ENCODE results near the gene LY6G6D.

DNA sequence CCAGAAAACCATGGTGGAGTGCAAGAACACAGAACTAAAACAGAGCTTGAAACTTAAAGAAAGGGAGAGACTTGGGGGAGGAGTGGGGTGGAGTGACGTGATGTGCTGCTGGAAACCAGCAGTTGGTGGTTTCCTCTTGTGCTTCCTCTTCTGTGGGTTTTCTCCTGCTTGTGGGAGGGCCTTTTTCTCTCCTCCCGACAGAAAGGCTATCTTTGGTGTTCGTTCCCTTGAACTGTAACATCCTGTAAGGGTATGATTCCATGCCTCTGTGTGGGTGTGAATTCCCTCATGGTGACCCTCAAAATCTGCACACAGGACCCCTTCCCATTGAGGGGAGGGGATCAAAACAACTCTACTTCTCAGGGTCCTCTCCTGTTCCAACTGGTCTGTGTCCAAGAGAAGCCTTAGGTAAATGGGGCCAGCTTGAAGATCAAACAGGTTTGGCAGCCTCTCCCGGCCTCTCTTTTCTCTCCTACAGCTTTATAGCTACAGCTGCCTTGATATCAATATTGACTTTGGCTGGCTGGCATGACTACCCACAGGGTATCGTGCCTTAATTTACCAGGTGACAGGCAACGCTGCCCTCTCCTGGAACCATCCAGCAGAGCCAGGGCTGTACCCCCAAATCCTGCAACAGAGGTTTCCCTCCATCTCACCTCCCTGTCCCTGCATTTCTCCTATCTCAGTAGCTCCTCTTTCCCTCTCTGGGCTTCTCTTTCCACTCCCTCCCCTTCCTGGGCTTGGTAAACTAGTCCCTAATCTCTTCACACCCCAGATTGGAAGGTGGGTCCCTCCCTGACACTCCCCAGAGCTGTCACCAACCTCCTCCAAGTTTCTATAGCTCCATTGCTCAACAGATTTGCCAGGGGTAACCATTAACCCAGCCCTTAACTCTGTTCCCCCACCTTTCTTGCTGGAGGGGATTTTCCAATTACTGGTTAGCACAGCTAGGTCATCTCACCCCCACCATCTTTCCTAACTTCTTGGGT lies 23.1 kb downstream of the LY6G6D start:
- TF ChIP-seq, protein P1, sequence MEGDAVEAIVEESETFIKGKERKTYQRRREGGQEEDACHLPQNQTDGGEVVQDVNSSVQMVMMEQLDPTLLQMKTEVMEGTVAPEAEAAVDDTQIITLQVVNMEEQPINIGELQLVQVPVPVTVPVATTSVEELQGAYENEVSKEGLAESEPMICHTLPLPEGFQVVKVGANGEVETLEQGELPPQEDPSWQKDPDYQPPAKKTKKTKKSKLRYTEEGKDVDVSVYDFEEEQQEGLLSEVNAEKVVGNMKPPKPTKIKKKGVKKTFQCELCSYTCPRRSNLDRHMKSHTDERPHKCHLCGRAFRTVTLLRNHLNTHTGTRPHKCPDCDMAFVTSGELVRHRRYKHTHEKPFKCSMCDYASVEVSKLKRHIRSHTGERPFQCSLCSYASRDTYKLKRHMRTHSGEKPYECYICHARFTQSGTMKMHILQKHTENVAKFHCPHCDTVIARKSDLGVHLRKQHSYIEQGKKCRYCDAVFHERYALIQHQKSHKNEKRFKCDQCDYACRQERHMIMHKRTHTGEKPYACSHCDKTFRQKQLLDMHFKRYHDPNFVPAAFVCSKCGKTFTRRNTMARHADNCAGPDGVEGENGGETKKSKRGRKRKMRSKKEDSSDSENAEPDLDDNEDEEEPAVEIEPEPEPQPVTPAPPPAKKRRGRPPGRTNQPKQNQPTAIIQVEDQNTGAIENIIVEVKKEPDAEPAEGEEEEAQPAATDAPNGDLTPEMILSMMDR (IDR thresholded peaks at IDR 0.05), result peak in 1 of 5 experiments; percentile 5
- TF ChIP-seq EP300 (IDR thresholded peaks at IDR 0.05), result peak in 1 of 2 donors; percentile 50

All from tibial nerve (tissue), 4 donors.